Measurements from ENCODE around the gene TWIST2. TPM values are rescaled to one million over a fixed set of nuclear protein-coding genes. Genes with fewer than 3 reads are reported as not detected.

Gene TWIST2
- total RNA-seq: 20.5 TPM
- 25.1 TPM for polyA plus RNA-seq

DNA sequence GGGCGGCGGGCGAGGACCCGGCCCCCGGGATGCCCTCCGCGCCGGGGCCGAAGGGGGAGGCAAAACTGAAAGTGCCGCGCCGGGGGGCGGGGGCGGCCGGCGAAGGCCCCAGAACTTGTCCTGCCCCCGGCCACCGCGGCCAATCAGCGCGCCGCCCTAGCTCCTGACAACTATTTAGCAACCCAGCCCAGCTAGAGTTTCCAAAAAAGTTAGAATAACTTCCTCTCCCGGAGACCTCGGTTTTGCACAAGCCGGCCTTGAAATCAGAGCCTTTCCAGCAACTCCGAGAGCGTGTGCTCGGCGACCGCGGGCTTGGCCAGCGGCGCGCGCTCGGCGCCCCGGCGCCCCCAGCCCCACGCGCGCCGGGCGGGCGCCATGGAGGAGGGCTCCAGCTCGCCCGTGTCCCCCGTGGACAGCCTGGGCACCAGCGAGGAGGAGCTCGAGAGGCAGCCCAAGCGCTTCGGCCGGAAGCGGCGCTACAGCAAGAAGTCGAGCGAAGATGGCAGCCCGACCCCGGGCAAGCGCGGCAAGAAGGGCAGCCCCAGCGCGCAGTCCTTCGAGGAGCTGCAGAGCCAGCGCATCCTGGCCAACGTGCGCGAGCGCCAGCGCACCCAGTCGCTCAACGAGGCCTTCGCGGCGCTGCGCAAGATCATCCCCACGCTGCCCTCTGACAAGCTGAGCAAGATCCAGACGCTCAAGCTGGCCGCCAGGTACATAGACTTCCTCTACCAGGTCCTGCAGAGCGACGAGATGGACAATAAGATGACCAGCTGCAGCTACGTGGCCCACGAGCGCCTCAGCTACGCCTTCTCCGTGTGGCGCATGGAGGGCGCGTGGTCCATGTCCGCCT, at the start of gene TWIST2:
TSS of gene TWIST2 (plus strand) at position 245 of the 850 bp plus-strand sequence. CDS start at position 376, 131 bp downstream.
- no peaks in the 10 kb centered on the region for H3K36me3 ChIP-seq (ENCODE audit: insufficient read depth)
- H3K27ac ChIP-seq (ENCODE audit: low read depth): peak within 1 kb of the TSS; percentile 85
- WGBS: 2% methylated on average over 90 of the region's 90 CpGs
- H3K4me3 ChIP-seq (ENCODE audit: low read depth, low read length): peak within 1 kb of the TSS; percentile 73
- peak; percentile 69 for DNase-seq (ENCODE audit: extremely low spot score)
- H3K4me1 ChIP-seq (ENCODE audit: insufficient read depth): no peaks in the 10 kb centered on the region

DNA sequence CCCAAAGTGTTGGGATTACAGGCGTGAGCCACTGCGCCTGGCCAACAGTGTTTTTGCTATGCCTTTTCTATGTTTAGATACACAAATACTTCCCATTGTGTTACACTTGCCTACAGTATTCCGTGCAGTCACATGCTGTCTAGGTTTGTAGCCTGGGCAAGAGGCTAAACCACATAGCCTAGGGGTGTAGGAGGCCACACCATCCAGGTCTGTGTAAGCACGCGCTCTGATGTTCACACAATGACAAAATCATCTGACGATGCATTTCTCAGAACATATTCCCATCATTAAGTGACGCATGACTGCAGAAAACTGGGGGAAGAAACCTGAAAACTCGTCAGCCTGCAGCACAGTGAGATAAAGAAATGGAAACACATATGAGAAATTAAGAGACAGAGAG, 46.1 kb upstream of the TWIST2 start:
- H3K4me3 ChIP-seq (ENCODE audit: low read depth, low read length): no peak overlapping the region
- no peak overlapping the region for H3K27ac ChIP-seq (ENCODE audit: low read depth)
- no peaks in the 10 kb centered on the region for H3K36me3 ChIP-seq (ENCODE audit: insufficient read depth)
- no peaks in the 10 kb centered on the region for H3K4me1 ChIP-seq (ENCODE audit: insufficient read depth)
- 95% methylated on average over 8 of the region's 8 CpGs for WGBS
- no peak for DNase-seq (ENCODE audit: extremely low spot score)

DNA sequence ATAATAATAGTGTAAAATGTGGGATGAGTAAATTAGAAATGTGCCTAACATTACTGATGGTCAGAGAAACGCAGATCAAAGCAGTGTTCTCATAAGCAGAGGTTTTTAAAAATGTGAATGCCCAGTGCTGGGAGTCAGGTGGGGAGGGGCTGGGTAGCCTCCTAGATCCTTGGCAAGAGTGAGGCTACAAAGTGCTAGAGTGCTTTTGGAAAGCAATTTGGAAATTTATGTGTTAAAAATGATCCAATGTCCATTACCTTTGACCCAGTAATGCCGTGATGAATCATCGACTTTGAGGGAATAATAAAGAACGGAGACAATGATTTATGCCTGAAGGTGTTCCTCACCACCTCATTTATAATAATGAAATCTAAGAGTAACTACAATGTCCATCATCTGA, 44.9 kb upstream of the TWIST2 start:
- H3K4me1 ChIP-seq (ENCODE audit: insufficient read depth): no peaks in the 10 kb centered on the region
- 63% methylated on average over 4 of the region's 4 CpGs for WGBS
- no peak overlapping the region for H3K4me3 ChIP-seq (ENCODE audit: low read depth, low read length)
- DNase-seq (ENCODE audit: extremely low spot score): no peak
- no peak overlapping the region for H3K27ac ChIP-seq (ENCODE audit: low read depth)
- H3K36me3 ChIP-seq (ENCODE audit: insufficient read depth): no peaks in the 10 kb centered on the region

DNA sequence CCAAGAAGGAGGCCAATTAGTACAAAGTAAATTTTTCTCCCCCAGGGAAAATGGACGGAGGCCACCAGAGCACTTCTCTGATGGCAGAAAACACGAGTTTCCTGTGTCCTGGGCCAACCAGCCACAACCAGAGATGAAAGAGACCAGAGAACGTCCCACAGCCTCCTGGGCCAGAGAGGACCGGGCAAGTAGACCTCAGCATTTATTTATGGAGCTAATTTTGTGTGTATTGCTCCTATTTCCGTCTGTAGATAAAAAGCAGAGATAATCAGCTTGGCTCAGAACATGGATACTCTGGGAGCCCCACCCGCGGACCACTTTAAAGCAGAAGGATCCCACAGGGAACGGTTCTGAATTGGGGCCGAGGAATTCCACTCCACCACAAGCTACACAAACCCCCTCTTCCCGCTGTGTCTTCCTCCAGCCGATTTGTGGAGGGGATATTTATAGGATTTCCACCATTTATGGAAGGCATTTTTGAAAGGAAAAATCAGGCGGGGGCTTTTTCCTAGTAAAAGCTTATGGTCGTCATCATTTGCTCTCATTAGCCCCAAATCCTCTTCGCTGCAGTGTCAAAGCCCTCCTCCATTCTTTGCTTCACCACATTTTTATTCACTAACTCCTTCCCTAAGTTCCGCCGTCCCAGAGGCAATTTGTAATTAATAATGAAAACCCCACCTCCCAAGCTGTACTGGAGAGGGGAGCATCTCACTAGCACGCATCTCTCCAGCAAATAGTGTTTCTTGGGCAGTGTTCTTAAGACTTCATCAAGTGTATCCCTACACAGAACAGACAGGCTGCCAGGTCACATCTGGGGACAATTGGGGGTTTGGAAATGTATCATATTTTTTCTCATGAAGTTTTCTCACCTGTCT, 43.7 kb upstream of the TWIST2 start:
- no peak for DNase-seq (ENCODE audit: extremely low spot score)
- Histone ChIP-seq H3K4me3 (ENCODE audit: low read depth, low read length) (no peak overlapping the region), H3K4me1 (ENCODE audit: insufficient read depth) (no peaks in the 10 kb centered on the region), H3K36me3 (ENCODE audit: insufficient read depth) (no peaks in the 10 kb centered on the region), H3K27ac (ENCODE audit: low read depth) (no peak overlapping the region)
- 47% methylated on average over 17 of the region's 17 CpGs for WGBS

DNA sequence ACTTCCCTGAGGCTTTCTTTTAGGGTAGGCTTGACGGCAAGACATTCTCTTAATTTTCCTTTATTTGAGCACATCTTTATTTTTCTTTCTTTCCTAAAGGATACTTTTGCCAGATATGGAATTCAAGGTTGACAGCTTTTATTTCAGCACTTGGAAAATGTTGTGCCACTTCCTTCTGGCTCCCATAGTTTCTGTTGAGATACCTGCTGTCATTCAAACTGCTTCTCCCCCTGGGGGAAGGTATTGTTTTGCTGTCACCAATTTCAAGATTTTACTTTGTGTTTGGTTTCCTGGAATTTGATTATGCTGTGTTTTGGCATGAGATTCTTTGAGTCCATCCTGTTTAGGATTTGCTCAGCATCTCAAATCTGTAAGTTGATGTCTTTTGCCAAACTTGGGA, 39.1 kb upstream of the TWIST2 start:
- H3K4me3 ChIP-seq (ENCODE audit: low read depth, low read length): no peak overlapping the region
- H3K27ac ChIP-seq (ENCODE audit: low read depth): no peak overlapping the region
- DNase-seq (ENCODE audit: extremely low spot score): no peak
- 94% methylated on average over 1 of the region's 1 CpG for WGBS
- no peaks in the 10 kb centered on the region for H3K36me3 ChIP-seq (ENCODE audit: insufficient read depth)
- no peaks in the 10 kb centered on the region for H3K4me1 ChIP-seq (ENCODE audit: insufficient read depth)

DNA sequence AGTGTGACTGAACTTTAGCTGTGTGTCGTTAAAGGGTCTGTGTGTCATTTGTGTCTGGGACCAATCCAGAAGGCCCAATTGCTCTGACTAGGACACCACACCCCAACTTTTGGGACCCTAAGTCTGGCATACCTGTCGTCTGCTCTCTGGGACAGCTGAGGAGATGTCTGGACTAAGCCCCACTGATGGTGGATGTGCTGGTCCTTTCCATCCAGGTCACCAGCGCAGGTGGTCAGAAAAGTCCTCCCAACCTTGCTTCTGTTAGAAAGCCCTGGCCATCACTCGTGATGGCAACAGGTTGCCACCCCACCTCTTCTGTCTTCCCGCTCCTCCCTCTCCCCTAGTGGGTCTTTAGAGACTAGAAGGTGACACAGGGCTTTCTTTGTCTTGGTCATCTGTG, 37.6 kb upstream of the TWIST2 start:
- Histone ChIP-seq H3K27ac (ENCODE audit: low read depth) (no peak overlapping the region), H3K4me3 (ENCODE audit: low read depth, low read length) (no peak overlapping the region), H3K4me1 (ENCODE audit: insufficient read depth) (no peaks in the 10 kb centered on the region), H3K36me3 (ENCODE audit: insufficient read depth) (no peaks in the 10 kb centered on the region)
- no peak for DNase-seq (ENCODE audit: extremely low spot score)
- WGBS: 90% methylated on average over 5 of the region's 5 CpGs

DNA sequence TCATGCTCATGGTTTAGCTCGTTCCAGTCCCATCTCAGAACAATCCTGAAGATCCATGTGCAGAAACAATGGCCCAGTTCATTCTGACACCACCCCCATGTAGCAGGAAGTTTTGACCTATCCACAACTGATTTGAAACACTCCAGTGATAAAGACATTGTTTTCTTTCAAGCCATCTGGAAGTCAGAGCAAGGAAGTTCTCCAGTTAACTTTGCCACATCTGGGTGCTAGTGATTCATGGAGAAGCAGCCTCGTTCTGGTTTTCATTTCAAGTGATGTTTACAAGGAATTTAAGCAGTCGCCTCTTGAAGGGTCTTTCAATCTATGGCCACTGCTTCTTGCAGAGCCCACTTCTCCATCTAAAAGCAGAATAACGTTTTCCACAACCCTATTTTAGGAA, 36.6 kb upstream of the TWIST2 start:
- DNase-seq (ENCODE audit: extremely low spot score): no peak
- H3K27ac ChIP-seq (ENCODE audit: low read depth): no peak overlapping the region
- 52% methylated on average over 4 of the region's 4 CpGs for WGBS

DNA sequence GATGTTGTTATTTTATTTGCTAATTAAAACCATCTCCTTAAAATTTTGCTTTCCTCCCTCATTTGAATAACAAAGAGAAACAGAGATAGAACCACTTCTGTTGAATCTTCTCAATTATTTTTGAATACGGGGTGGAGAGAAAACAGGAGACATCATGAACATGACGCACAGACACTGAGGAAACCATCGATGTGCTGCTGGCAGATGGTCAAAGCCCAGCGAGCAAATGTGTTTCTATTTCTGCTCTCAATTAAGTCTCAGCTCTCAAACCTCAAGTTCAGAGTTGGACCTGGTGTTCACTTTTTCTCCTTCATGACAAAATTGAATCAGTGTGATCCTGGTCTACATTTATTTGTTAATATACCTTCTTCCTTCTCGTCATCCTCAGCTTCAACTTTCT, 36.1 kb upstream of the TWIST2 start:
- no peak for DNase-seq (ENCODE audit: extremely low spot score)
- Histone ChIP-seq H3K4me1 (ENCODE audit: insufficient read depth) (no peaks in the 10 kb centered on the region), H3K4me3 (ENCODE audit: low read depth, low read length) (no peak overlapping the region)

More for the DNA sequence above, 36.6 kb upstream of the TWIST2 start:
- Histone ChIP-seq H3K4me3 (ENCODE audit: low read depth, low read length) (no peak overlapping the region), H3K4me1 (ENCODE audit: insufficient read depth) (no peaks in the 10 kb centered on the region), H3K36me3 (ENCODE audit: insufficient read depth) (no peaks in the 10 kb centered on the region)

DNA sequence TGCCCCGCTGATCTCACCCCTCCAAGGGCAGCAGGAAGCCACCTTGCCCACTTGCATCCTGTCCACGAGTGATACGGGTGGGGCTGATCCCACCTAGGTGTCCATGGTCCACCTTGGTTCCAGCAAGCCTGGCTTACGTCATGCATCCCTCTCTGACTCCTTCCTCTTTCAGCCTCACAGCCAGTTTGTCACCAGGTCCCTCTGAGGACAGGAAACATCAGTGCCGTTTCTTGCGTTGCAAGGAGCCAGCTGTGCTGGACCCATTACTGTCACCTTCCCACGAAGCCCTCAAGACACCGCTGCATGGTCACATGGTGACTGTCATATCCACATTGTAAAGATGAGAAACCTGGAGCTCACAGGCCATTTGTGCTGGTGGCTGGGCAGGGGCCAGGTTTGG, 34.8 kb upstream of the TWIST2 start:
- no peak for DNase-seq (ENCODE audit: extremely low spot score)
- Histone ChIP-seq H3K4me3 (ENCODE audit: low read depth, low read length) (no peak overlapping the region), H3K4me1 (ENCODE audit: insufficient read depth) (no peaks in the 10 kb centered on the region), H3K36me3 (ENCODE audit: insufficient read depth) (no peaks in the 10 kb centered on the region), H3K27ac (ENCODE audit: low read depth) (no peak overlapping the region)
- WGBS: 71% methylated on average over 8 of the region's 8 CpGs

More for the DNA sequence above, 36.1 kb upstream of the TWIST2 start:
- no peak overlapping the region for H3K27ac ChIP-seq (ENCODE audit: low read depth)
- H3K36me3 ChIP-seq (ENCODE audit: insufficient read depth): no peaks in the 10 kb centered on the region
- 84% methylated on average over 5 of the region's 5 CpGs for WGBS

DNA sequence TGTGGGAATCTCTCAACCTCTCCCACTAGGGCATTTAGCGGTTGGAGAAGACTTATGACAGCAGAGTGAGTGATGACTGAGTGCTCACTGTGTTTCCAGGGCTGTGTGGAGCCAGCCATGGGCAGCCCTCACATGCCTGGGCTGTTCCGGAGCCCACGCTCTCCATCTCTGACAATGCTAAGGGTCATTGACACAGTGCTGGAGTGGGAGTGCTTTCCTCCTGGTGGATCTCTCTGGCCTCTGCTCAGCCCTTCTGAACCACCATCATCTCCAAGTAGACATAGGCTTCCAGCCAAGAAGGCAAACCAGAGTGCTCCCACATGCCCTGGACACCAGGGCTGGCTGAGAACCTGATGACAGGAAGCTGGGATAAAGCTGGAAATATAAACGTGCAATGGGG, 33.1 kb upstream of the TWIST2 start:
- no peak overlapping the region for H3K27ac ChIP-seq (ENCODE audit: low read depth)
- WGBS: 71% methylated on average over 4 of the region's 4 CpGs

DNA sequence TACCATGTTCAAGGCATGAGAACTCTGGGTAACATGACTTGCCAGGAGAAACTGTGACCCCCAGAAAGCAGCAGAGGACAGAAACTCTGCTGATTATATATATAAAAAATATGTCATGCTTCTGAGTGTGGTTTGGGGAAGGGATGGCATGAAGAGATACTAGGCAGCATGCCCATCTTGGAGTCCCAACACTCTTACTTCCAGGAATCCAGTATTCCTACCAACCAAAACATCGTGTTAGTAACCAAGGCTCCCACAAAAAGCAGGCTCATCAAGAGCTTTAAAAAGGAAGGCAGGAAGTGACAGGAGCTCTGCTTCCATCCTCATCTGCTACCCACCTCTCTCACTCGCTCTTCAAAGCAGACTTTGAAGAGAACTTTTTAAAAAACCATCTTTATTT, 31.6 kb upstream of the TWIST2 start:
- Histone ChIP-seq H3K36me3 (ENCODE audit: insufficient read depth) (no peaks in the 10 kb centered on the region), H3K4me3 (ENCODE audit: low read depth, low read length) (no peak overlapping the region), H3K27ac (ENCODE audit: low read depth) (no peak overlapping the region), H3K4me1 (ENCODE audit: insufficient read depth) (no peaks in the 10 kb centered on the region)
- 73% methylated on average over 2 of the region's 2 CpGs for WGBS
- DNase-seq (ENCODE audit: extremely low spot score): no peak

More for the DNA sequence above, 33.1 kb upstream of the TWIST2 start:
- no peak for DNase-seq (ENCODE audit: extremely low spot score)
- Histone ChIP-seq H3K36me3 (ENCODE audit: insufficient read depth) (no peaks in the 10 kb centered on the region), H3K4me1 (ENCODE audit: insufficient read depth) (no peaks in the 10 kb centered on the region), H3K4me3 (ENCODE audit: low read depth, low read length) (no peak overlapping the region)

DNA sequence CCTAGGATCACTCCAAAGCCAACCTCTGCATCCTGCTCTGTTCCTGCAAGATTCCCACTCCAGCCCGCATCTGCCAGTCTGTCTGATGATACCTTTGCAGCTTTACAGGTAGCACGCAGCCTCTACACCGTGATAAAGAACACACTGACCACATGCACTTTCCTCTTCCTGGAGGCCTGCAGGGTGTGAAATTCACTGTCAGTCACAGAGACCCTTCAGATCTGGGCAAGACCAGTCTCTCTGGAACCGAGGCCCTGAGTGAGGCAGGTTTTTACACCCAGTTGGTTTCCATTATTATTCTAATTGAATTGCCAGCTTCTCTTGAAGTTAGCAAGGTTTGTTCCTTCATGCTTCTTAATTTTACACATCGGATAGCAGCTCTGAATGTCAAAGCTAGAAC, 30.5 kb upstream of the TWIST2 start:
- Histone ChIP-seq H3K4me1 (ENCODE audit: insufficient read depth) (no peaks in the 10 kb centered on the region), H3K4me3 (ENCODE audit: low read depth, low read length) (no peak overlapping the region), H3K27ac (ENCODE audit: low read depth) (no peak overlapping the region), H3K36me3 (ENCODE audit: insufficient read depth) (no peaks in the 10 kb centered on the region)
- DNase-seq (ENCODE audit: extremely low spot score): no peak
- WGBS: 61% methylated on average over 5 of the region's 5 CpGs

DNA sequence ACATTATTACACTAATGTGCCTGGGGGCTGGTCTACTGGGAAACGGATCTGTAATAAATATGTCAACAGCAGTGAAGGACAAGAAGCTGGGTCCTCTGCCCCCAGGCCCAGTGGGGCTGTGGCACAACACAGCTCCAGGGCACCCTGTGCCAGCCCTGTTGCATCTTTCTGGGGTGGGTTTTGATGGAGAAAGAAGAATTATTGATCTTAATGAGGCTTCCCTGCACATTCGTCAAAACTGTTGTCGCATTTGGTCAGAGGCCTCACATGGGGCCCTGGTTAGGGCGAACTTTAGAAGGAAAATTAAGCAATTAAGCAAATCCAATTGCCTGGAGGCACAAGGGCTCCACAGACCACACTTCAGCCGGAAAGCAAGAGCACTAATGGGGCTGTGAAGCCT, 30.0 kb upstream of the TWIST2 start:
- Histone ChIP-seq H3K27ac (ENCODE audit: low read depth) (no peak overlapping the region), H3K4me1 (ENCODE audit: insufficient read depth) (no peaks in the 10 kb centered on the region), H3K36me3 (ENCODE audit: insufficient read depth) (no peaks in the 10 kb centered on the region), H3K4me3 (ENCODE audit: low read depth, low read length) (no peak overlapping the region)
- DNase-seq (ENCODE audit: extremely low spot score): no peak
- 74% methylated on average over 5 of the region's 5 CpGs for WGBS

DNA sequence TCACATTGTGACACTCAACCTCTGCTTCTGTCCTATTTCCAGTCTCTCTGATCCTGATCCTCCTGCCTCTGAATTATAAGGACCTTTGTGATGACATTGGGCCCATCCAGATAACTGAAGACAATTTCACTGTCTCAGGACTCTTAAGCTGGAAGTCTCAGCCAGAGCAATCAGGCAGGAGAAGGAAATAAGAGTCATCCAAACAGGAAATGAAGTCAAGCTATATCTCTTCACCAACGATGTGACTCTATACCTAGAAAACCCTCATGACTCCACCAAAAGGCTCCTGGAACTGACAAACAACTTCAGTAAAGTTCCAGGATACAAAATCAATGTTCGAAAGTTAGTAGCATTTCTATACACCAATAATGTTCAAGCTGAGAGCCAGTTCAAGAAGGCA, 29.3 kb upstream of the TWIST2 start:
- 66% methylated on average over 2 of the region's 2 CpGs for WGBS
- H3K36me3 ChIP-seq (ENCODE audit: insufficient read depth): no peaks in the 10 kb centered on the region
- H3K27ac ChIP-seq (ENCODE audit: low read depth): no peak overlapping the region
- no peaks in the 10 kb centered on the region for H3K4me1 ChIP-seq (ENCODE audit: insufficient read depth)
- H3K4me3 ChIP-seq (ENCODE audit: low read depth, low read length): no peak overlapping the region
- DNase-seq (ENCODE audit: extremely low spot score): no peak

All from urinary bladder (tissue), 4 donors.